ENCODE measurements around the gene NUDCD3.

Gene NUDCD3

DNA sequence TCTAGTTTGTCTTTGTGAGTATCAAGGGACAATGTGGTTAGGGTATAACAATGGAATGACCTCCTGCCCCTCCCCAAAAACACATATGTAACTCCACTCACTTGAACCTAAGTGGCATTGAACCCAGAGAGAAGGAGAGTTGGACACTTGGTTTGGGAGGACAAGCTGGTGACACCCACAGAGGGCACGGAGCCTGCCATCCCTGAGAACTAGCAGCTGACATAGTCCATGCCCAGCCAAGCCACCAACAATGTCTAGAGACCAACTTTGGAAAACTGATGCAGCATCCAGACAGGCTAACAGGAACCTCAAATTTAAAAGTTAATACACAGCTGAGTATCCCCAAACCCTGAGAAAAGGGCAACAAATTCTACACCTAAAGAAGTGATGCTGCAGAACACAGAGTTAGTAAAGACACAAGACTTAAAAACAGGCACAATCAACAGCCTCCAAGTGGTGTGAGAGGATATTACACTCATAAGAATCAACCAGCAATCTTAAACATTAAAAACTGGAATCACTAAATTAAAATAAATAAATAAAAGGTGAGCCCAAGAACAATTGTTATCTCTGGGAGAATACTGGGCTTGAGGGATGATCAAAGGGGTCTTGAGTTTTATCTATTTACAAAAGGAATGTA is 27.2 kb downstream of the NUDCD3 start:
- no peak overlapping the region for H3K27ac ChIP-seq (ENCODE audit: low read depth, low read length)
- H3K4me1 ChIP-seq (ENCODE audit: insufficient read depth, low read length), result no peaks in the 10 kb centered on the region
- H3K9me3 ChIP-seq (ENCODE audit: insufficient read depth, low read depth, low read length), result no peaks in the 10 kb centered on the region
- H3K9ac ChIP-seq (ENCODE audit: low read depth, low read length), result no peak overlapping the region
- 100% methylated on average over 1 of the region's 1 CpG for WGBS
- H3K4me3 ChIP-seq (ENCODE audit: low read length), result no peak overlapping the region
- no peaks in the 10 kb centered on the region for H3K27me3 ChIP-seq (ENCODE audit: insufficient read depth, low read length)
- peaks cover 50% of the 10 kb centered on the region for H3K36me3 ChIP-seq (ENCODE audit: insufficient read depth, low read length)

GRCh38 chr7:44461387-44461786 is 29.1 kb downstream of the NUDCD3 start:
- no peak overlapping the region for H3K27ac ChIP-seq (ENCODE audit: low read depth, low read length)
- H3K9ac ChIP-seq (ENCODE audit: low read depth, low read length), result no peak overlapping the region
- H3K36me3 ChIP-seq (ENCODE audit: insufficient read depth, low read length), result peaks cover 31% of the 10 kb centered on the region
- no peaks in the 10 kb centered on the region for H3K4me1 ChIP-seq (ENCODE audit: insufficient read depth, low read length)
- WGBS, result 94% methylated on average over 2 of the region's 2 CpGs
- H3K4me3 ChIP-seq (ENCODE audit: low read length), result no peak overlapping the region
- no peaks in the 10 kb centered on the region for H3K9me3 ChIP-seq (ENCODE audit: insufficient read depth, low read depth, low read length)
- H3K27me3 ChIP-seq (ENCODE audit: insufficient read depth, low read length), result no peaks in the 10 kb centered on the region

GRCh38 chr7:44460325-44460724 is 30.1 kb downstream of the NUDCD3 start:
- Histone ChIP-seq H3K27ac (ENCODE audit: low read depth, low read length) (no peak overlapping the region), H3K4me1 (ENCODE audit: insufficient read depth, low read length) (no peaks in the 10 kb centered on the region), H3K9me3 (ENCODE audit: insufficient read depth, low read depth, low read length) (no peaks in the 10 kb centered on the region), H3K9ac (ENCODE audit: low read depth, low read length) (no peak overlapping the region), H3K27me3 (ENCODE audit: insufficient read depth, low read length) (no peaks in the 10 kb centered on the region), H3K36me3 (ENCODE audit: insufficient read depth, low read length) (peaks cover 26% of the 10 kb centered on the region), H3K4me3 (ENCODE audit: low read length) (no peak overlapping the region)
- WGBS, result 92% methylated on average over 2 of the region's 3 CpGs

DNA sequence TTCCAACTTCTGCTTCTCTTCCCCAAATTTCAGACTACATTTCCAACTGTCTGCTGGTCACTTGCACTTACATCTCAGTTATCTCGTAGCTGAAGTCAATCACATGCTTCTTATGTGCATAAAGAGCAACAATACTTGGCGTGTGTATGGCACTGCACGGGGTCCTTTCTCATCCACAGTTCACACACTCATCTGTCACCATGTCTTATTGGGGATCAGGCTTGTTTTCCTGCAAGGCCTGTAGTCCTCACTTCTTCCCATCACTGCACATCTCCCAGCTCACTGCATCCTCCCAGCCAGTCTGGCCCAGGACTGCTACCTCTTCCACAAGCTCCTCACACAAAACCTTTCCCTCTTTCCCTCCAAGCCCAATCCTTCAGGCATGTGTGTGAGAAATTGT is 35.3 kb downstream of the NUDCD3 start:
- H3K4me1 ChIP-seq (ENCODE audit: insufficient read depth, low read length), result no peaks in the 10 kb centered on the region
- H3K9me3 ChIP-seq (ENCODE audit: insufficient read depth, low read depth, low read length), result no peaks in the 10 kb centered on the region
- no peak overlapping the region for H3K27ac ChIP-seq (ENCODE audit: low read depth, low read length)
- peaks cover 17% of the 10 kb centered on the region for H3K36me3 ChIP-seq (ENCODE audit: insufficient read depth, low read length)
- 96% methylated on average over 3 of the region's 3 CpGs for WGBS
- H3K27me3 ChIP-seq (ENCODE audit: insufficient read depth, low read length), result no peaks in the 10 kb centered on the region
- H3K9ac ChIP-seq (ENCODE audit: low read depth, low read length), result no peak overlapping the region
- no peak overlapping the region for H3K4me3 ChIP-seq (ENCODE audit: low read length)

- H3K9ac ChIP-seq (ENCODE audit: low read depth, low read length), result no peak overlapping the region
- H3K27ac ChIP-seq (ENCODE audit: low read depth, low read length), result no peak overlapping the region
- H3K4me3 ChIP-seq (ENCODE audit: low read length), result no peak overlapping the region
- no peaks in the 10 kb centered on the region for H3K4me1 ChIP-seq (ENCODE audit: insufficient read depth, low read length)
- 97% methylated on average over 2 of the region's 2 CpGs for WGBS
- H3K9me3 ChIP-seq (ENCODE audit: insufficient read depth, low read depth, low read length), result no peaks in the 10 kb centered on the region
- no peaks in the 10 kb centered on the region for H3K27me3 ChIP-seq (ENCODE audit: insufficient read depth, low read length)
- H3K36me3 ChIP-seq (ENCODE audit: insufficient read depth, low read length), result peaks cover 12% of the 10 kb centered on the region; the same call in 1 of the 2 replicates
Measured at GRCh38 chr7:44454348-44454747, 36.1 kb downstream of the NUDCD3 start.

DNA sequence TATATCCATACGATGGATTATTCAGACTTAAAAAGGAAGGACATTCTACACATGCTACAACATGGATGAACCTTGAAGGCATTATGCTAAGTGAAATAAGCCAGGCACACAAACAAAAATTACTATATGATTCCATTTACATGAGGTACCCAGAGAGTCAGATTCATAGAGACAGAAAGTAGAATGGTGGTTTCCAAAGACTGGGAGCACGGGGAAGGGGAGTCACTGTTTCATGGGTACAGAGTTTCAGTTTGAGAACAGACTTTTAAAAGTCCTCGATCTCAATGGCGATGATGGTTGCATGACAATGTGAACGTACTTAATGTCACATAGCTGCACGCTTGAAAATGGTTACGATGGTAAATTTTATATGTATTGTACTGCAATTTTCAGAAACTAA is 39.3 kb downstream of the NUDCD3 start:
- H3K27me3 ChIP-seq (ENCODE audit: insufficient read depth, low read length), result no peaks in the 10 kb centered on the region
- no peak overlapping the region for H3K4me3 ChIP-seq (ENCODE audit: low read length)
- H3K9me3 ChIP-seq (ENCODE audit: insufficient read depth, low read depth, low read length), result no peaks in the 10 kb centered on the region
- H3K9ac ChIP-seq (ENCODE audit: low read depth, low read length), result no peak overlapping the region
- H3K27ac ChIP-seq (ENCODE audit: low read depth, low read length), result no peak overlapping the region
- whole genome bisulfite sequencing, result 96% methylated on average over 7 of the region's 7 CpGs
- H3K4me1 ChIP-seq (ENCODE audit: insufficient read depth, low read length), result peaks cover 7% of the 10 kb centered on the region; the same call in 1 of the 2 replicates
- peaks cover 10% of the 10 kb centered on the region; the same call in 1 of the 2 replicates for H3K36me3 ChIP-seq (ENCODE audit: insufficient read depth, low read length)

- peaks cover 9% of the 10 kb centered on the region; the same call in 1 of the 2 replicates for H3K4me1 ChIP-seq (ENCODE audit: insufficient read depth, low read length)
- no peaks in the 10 kb centered on the region for H3K9me3 ChIP-seq (ENCODE audit: insufficient read depth, low read depth, low read length)
- no peak overlapping the region for H3K9ac ChIP-seq (ENCODE audit: low read depth, low read length)
- no peak overlapping the region for H3K4me3 ChIP-seq (ENCODE audit: low read length)
- WGBS, result 100% methylated on average over 1 of the region's 1 CpG
- peaks cover 15% of the 10 kb centered on the region for H3K36me3 ChIP-seq (ENCODE audit: insufficient read depth, low read length)
- no peak overlapping the region for H3K27ac ChIP-seq (ENCODE audit: low read depth, low read length)
- no peaks in the 10 kb centered on the region for H3K27me3 ChIP-seq (ENCODE audit: insufficient read depth, low read length)
Measured at GRCh38 chr7:44449584-44449928, 40.9 kb downstream of the NUDCD3 start.

GRCh38 chr7:44448922-44449583 is 41.4 kb downstream of the NUDCD3 start:
- Histone ChIP-seq H3K27ac (ENCODE audit: low read depth, low read length) (no peak overlapping the region), H3K36me3 (ENCODE audit: insufficient read depth, low read length) (peaks cover 15% of the 10 kb centered on the region), H3K9me3 (ENCODE audit: insufficient read depth, low read depth, low read length) (no peaks in the 10 kb centered on the region), H3K27me3 (ENCODE audit: insufficient read depth, low read length) (no peaks in the 10 kb centered on the region), H3K4me3 (ENCODE audit: low read length) (no peak overlapping the region), H3K9ac (ENCODE audit: low read depth, low read length) (no peak overlapping the region), H3K4me1 (ENCODE audit: insufficient read depth, low read length) (peaks cover 9% of the 10 kb centered on the region; the same call in 1 of the 2 replicates)
- whole genome bisulfite sequencing, result 90% methylated on average over 4 of the region's 4 CpGs

GRCh38 chr7:44447874-44448425 is 42.5 kb downstream of the NUDCD3 start:
- H3K36me3 ChIP-seq (ENCODE audit: insufficient read depth, low read length), result peaks cover 15% of the 10 kb centered on the region
- H3K4me3 ChIP-seq (ENCODE audit: low read length), result no peak overlapping the region

DNA sequence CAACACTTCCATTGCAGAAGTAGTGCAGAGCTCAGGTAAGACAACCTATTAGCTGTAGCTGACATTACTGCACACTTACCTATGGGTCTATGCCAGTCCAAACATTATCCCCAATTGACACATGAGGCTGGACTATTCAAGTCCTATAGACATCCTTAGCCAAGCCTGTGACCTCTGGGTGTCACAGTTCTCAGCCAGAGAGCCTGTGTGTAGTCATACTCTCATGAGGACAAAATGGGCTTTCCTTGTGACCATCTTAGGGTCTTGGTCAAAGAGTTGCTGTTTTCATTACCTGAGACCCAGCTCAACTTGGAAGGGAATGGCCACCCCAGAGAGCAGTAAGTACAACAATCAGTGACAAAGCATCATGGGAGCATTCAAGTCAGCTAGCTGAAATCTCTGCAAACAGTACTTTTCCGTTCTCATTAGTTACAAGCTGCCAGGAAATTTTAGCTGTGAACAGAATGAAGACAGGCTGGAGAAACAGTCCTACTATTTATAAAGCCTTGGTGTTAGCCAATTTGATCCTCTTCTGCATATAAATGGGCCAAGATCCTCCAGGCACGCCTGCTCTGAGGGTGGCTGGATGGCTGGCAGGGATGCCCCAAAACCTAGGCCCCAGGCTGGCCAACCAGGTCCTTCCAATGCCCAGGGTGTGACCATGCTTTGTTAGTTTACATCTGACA is 44.3 kb downstream of the NUDCD3 start:
- Histone ChIP-seq H3K9ac (ENCODE audit: low read depth, low read length) (no peak overlapping the region), H3K27me3 (ENCODE audit: insufficient read depth, low read length) (no peaks in the 10 kb centered on the region), H3K27ac (ENCODE audit: low read depth, low read length) (no peak overlapping the region), H3K9me3 (ENCODE audit: insufficient read depth, low read depth, low read length) (no peaks in the 10 kb centered on the region), H3K4me1 (ENCODE audit: insufficient read depth, low read length) (peaks cover 9% of the 10 kb centered on the region; the same call in 1 of the 2 replicates), H3K4me3 (ENCODE audit: low read length) (no peak overlapping the region), H3K36me3 (ENCODE audit: insufficient read depth, low read length) (peaks cover 15% of the 10 kb centered on the region)
- WGBS, result 78% methylated on average over 2 of the region's 2 CpGs

More at GRCh38 chr7:44447874-44448425, 42.5 kb downstream of the NUDCD3 start:
- Histone ChIP-seq H3K9ac (ENCODE audit: low read depth, low read length) (no peak overlapping the region), H3K27ac (ENCODE audit: low read depth, low read length) (no peak overlapping the region), H3K27me3 (ENCODE audit: insufficient read depth, low read length) (no peaks in the 10 kb centered on the region), H3K4me1 (ENCODE audit: insufficient read depth, low read length) (peaks cover 9% of the 10 kb centered on the region; the same call in 1 of the 2 replicates), H3K9me3 (ENCODE audit: insufficient read depth, low read depth, low read length) (no peaks in the 10 kb centered on the region)
- WGBS, result 93% methylated on average over 5 of the region's 5 CpGs

- Histone ChIP-seq H3K27ac (ENCODE audit: low read depth, low read length) (no peak overlapping the region), H3K9me3 (ENCODE audit: insufficient read depth, low read depth, low read length) (no peaks in the 10 kb centered on the region), H3K9ac (ENCODE audit: low read depth, low read length) (no peak overlapping the region), H3K27me3 (ENCODE audit: insufficient read depth, low read length) (no peaks in the 10 kb centered on the region), H3K4me1 (ENCODE audit: insufficient read depth, low read length) (peaks cover 1% of the 10 kb centered on the region; the same call in 1 of the 2 replicates), H3K36me3 (ENCODE audit: insufficient read depth, low read length) (peaks cover 8% of the 10 kb centered on the region), H3K4me3 (ENCODE audit: low read length) (no peak overlapping the region)
- WGBS, result 94% methylated on average over 3 of the region's 3 CpGs
Measured at GRCh38 chr7:44441079-44441478, 49.4 kb downstream of the NUDCD3 start.

Data from HUES64 (cell line).